KOPT-K1 (cell line): ENCODE data around the gene CLCNKB.

ENCODE experiments used
- H3K27ac ChIP-seq: fragments of 200-600 bp; sonication (generic); 2 replicates; pipeline ENCODE4 v1.5.1; 2016; ENCODE audit warnings: antibody characterized with exemption, mild to moderate bottlenecking, low read depth, low read length; ENCODE audit not compliant: poor library complexity, severe bottlenecking
- H3K36me3 ChIP-seq: fragments of 200-600 bp; sonication (generic); 2 replicates; pipeline ENCODE4 v1.5.1; 2017; ENCODE audit warnings: antibody characterized with exemption, mild to moderate bottlenecking, low read length, moderate library complexity; ENCODE audit not compliant: insufficient read depth
- H3K9me3 ChIP-seq: fragments of 200-600 bp; sonication (generic); 2 replicates; pipeline ENCODE4 v1.5.1; 2017; ENCODE audit warnings: antibody characterized with exemption, low read length, mild to moderate bottlenecking; ENCODE audit not compliant: insufficient read depth, poor library complexity, severe bottlenecking

The CLCNKB gene

GRCh38 chr1:16070640-16071355 is 27.2 kb downstream of the CLCNKB start:
- Histone ChIP-seq H3K27ac (no peak overlapping the region), H3K9me3 (no peaks in the 10 kb centered on the region), H3K36me3 (no peaks in the 10 kb centered on the region)

GRCh38 chr1:16071614-16072013 is 28.0 kb downstream of the CLCNKB start:
- no peak overlapping the region for H3K27ac ChIP-seq
- H3K36me3 ChIP-seq = no peaks in the 10 kb centered on the region
- no peaks in the 10 kb centered on the region for H3K9me3 ChIP-seq

GRCh38 chr1:16072095-16072494 is 28.5 kb downstream of the CLCNKB start:
- Histone ChIP-seq H3K9me3 (no peaks in the 10 kb centered on the region), H3K27ac (no peak overlapping the region), H3K36me3 (no peaks in the 10 kb centered on the region)

- H3K36me3 ChIP-seq = no peaks in the 10 kb centered on the region
- no peak overlapping the region for H3K27ac ChIP-seq
- H3K9me3 ChIP-seq = no peaks in the 10 kb centered on the region
These were observed 29.3 kb downstream of the CLCNKB start for GRCh38 chr1:16072616-16073484.

GRCh38 chr1:16073490-16074119 is 30.0 kb downstream of the CLCNKB start, which contains the start of gene FAM131C:
FAM131C (minus strand) TSS chr1:16073651; CDS start chr1:16073442, 209 bp downstream.
- Histone ChIP-seq H3K27ac (no peak within 1 kb of the TSS), H3K36me3 (no peaks in the 10 kb centered on the region), H3K9me3 (no peaks in the 10 kb centered on the region)

- no peak overlapping the region for H3K27ac ChIP-seq
These were observed 30.6 kb downstream of the CLCNKB start for GRCh38 chr1:16074217-16074616.

GRCh38 chr1:16075337-16076030 is 31.9 kb downstream of the CLCNKB start:
- no peak overlapping the region for H3K27ac ChIP-seq
- H3K9me3 ChIP-seq = no peaks in the 10 kb centered on the region
- H3K36me3 ChIP-seq = no peaks in the 10 kb centered on the region

More at GRCh38 chr1:16074217-16074616, 30.6 kb downstream of the CLCNKB start:
- Histone ChIP-seq H3K36me3 (no peaks in the 10 kb centered on the region), H3K9me3 (no peaks in the 10 kb centered on the region)

GRCh38 chr1:16076031-16076864 is 32.7 kb downstream of the CLCNKB start:
- no peaks in the 10 kb centered on the region for H3K36me3 ChIP-seq
- H3K9me3 ChIP-seq = no peaks in the 10 kb centered on the region
- no peak overlapping the region for H3K27ac ChIP-seq

GRCh38 chr1:16076865-16077238 is 33.3 kb downstream of the CLCNKB start:
- Histone ChIP-seq H3K36me3 (no peaks in the 10 kb centered on the region), H3K27ac (no peak overlapping the region), H3K9me3 (no peaks in the 10 kb centered on the region)

GRCh38 chr1:16077406-16078245 is 34.0 kb downstream of the CLCNKB start:
- Histone ChIP-seq H3K27ac (no peak overlapping the region), H3K36me3 (no peaks in the 10 kb centered on the region), H3K9me3 (no peaks in the 10 kb centered on the region)

GRCh38 chr1:16078925-16079656 is 35.5 kb downstream of the CLCNKB start:
- Histone ChIP-seq H3K9me3 (no peaks in the 10 kb centered on the region), H3K27ac (no peak overlapping the region), H3K36me3 (no peaks in the 10 kb centered on the region)

- no peaks in the 10 kb centered on the region for H3K36me3 ChIP-seq
- no peak overlapping the region for H3K27ac ChIP-seq
- H3K9me3 ChIP-seq = no peaks in the 10 kb centered on the region
These were observed 37.0 kb downstream of the CLCNKB start for GRCh38 chr1:16080422-16081150.
